GM21367 (cell line): Measurements from ENCODE around the gene CHML.

Experiments
- ATAC-seq: cut with Tn5 transposase; IDR thresholded peaks from one replicate; pipeline ENCODE4 v1.9.1; 2021; ENCODE audit not compliant: unreplicated experiment

Gene CHML

DNA sequence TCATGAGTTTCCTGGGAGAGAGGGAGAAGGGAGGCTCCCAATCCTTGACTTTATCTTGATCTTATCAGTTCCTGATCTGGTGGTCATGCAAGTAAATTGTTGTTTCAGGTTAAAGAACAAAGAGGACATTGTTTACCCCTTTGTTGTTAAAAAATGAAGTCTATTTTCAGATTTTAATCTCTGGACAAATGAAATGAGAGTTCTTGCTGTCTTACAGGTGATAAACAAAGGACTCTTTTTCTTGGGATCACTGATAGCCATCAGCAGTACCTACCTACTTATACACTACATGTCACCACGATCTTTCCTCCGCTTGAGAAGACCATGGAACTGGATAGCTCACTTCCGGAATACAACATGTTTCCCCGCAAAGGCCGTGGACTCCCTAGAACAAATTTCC, 48.4 kb downstream of the CHML start:
- no peak for ATAC-seq

DNA sequence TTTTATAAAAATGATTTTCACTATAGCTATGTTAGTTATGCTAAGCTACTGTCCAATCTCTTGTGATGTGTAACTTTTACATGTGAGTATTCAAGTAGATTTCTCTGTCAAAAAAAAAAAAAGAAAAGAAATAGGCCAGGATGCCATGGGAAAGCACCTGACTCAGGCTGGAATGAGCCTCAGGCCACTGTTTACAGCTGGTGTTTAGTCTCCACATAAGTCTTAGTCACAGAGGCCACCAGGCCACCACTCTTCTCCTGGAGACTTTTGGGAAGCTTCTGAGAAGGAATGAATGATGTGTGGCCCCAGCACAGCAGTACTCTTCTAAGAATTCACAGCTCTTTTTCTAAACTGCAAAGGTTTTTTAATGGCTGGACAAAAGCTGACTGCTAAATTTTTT, 48.9 kb downstream of the CHML start:
- ATAC-seq = no peak

DNA sequence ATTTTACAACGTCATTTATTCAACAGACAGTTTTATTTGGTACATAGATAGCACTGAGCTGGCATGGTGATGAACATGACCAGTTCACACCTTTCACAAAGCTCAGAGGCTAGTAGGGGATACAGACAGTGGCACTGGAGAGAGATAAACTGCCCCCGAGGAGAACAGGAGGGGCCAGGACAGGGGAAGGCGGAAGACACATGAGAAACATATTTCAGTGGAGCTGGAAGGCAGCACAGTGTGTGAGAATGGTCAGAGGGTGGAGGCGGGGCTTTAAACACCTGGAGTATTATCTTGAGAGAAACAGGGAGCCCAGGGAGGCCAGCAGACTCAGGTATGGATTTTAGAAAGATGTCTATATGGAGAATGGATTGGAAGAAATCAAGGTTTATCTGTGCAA, 49.5 kb downstream of the CHML start:
- no peak for ATAC-seq
